Choroid plexus epithelial cell (primary cell): ENCODE measurements around the gene COL11A2.
A peak's percentile ranks its signal among the peaks of the same experiment; 100 is the strongest.

Experiments
- DNase-seq: peaks from one replicate; pipeline ENCODE4 v3.0.0-alpha.2; 2010; ENCODE audit warnings: low read depth
- H3K4me3 ChIP-seq: 2 replicates; pipeline ENCODE4 v1.5.1; 2011; ENCODE audit warnings: low read depth, mild to moderate bottlenecking, control low read depth, low read length, moderate library complexity
- CTCF ChIP-seq: conservative IDR thresholded peaks from 2 replicates; pipeline ENCODE4 v1.5.1; 2011; ENCODE audit warnings: low read depth, mild to moderate bottlenecking, control low read depth, inconsistent platforms, low read length, moderate library complexity

The COL11A2 gene

DNA sequence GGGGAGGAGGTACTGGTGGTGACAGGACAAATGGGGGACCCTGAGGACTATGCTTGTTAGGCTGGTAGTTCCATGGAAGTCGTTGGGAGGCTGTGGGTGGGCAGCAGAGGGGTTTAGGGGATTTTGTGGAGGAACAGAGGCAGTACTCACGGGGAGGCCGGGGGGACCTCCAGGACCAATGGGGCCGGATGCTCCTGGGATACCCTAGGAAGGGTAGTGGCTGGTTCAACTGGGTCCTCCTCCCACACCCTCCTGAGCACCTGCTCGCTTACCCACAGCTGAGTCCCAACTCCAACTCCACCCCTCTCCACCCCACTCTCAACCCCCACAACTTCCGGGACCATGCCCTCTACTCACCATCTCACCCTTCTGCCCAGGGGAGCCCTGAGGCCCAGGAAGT is 25.9 kb downstream of the COL11A2 start:
- H3K4me3 ChIP-seq: no peak overlapping the region
- TF ChIP-seq CTCF: no peak
- DNase-seq: no peak

- no peak for TF ChIP-seq CTCF
- no peak overlapping the region for H3K4me3 ChIP-seq
- no peak for DNase-seq
Observed at GRCh38 chr6:33165581-33166258, 26.5 kb downstream of the COL11A2 start.

GRCh38 chr6:33164665-33165373 is 27.4 kb downstream of the COL11A2 start:
- no peak for DNase-seq
- no peak overlapping the region for H3K4me3 ChIP-seq
- no peak for TF ChIP-seq CTCF

GRCh38 chr6:33164176-33164575 is 28.1 kb downstream of the COL11A2 start:
- TF ChIP-seq CTCF: no peak
- no peak for DNase-seq
- H3K4me3 ChIP-seq: no peak overlapping the region

DNA sequence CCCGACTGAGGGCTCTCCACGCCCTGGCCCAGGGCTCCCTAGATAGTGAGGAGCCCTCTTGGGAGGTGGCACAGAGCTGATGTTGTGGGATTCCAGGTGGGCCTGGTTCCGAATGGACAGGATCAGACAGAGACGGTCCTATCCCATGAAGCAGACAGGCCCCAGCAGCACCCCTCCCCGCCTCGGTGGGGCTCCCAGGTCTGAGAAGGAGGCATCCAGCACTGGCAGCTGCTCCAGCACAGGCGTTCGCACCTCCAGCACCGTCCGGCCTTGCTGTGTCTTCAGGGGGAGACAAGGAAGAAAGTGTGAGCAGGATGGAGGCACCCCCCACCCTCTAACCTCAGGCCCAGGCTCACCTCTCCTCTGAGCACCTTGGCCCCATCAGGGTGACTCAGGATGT is 28.7 kb downstream of the COL11A2 start:
- DNase-seq: no peak
- TF ChIP-seq CTCF: no peak

GRCh38 chr6:33161354-33162331 is 30.6 kb downstream of the COL11A2 start:
- TF ChIP-seq CTCF: peak; percentile 90
- peak overlapping the region; percentile 60 for H3K4me3 ChIP-seq
- peak; percentile 56 for DNase-seq

More for the DNA sequence above, 28.7 kb downstream of the COL11A2 start:
- H3K4me3 ChIP-seq: no peak overlapping the region
